Cortex of kidney (tissue), 1 donor: Measurements from ENCODE around the gene NPM3.

Experiments
- DNase-seq: peaks from one replicate; lab custom pipeline; 2025; lab: John Stamatoyannopoulos, UW

The NPM3 gene

DNA sequence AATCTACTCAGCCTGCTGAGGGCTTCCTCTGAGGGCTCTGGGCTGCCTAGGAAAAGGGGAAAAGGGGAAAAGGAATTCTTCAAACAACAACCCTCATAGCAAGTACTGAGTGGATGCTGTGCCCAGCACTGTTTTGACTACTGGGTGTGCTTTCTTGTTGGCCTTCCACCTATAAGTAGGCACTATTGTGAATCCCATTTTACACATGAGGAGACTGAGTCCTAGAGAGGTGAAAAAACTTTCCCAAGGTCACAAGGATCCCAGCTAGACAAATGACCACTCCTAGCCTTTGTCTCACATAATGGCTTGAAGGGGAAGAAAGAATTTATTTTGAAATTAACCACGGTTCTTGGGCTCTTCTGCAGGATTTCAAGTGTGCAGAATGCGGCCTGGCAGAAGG is 24.4 kb downstream of the NPM3 start:
- no peak for DNase-seq

DNA sequence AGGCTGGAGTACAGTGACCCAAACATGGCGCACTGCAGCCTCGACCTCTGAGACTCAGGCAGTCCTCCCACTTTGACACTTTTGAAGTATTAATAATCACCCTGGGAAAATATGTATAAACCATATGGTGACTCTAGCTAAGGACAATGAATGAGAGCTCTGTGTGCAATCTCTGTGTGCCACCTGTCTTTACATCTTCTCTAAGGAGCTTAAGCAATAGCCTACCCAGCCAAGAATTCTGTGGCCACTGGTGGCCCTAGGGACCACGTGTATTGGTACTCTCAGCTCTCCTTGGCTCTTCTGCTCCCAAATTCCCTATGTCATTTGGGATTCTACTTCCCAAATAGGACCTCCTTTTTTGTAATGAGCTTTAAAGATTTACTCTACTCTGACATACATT is 31.0 kb downstream of the NPM3 start:
- DNase-seq, result no peak

DNA sequence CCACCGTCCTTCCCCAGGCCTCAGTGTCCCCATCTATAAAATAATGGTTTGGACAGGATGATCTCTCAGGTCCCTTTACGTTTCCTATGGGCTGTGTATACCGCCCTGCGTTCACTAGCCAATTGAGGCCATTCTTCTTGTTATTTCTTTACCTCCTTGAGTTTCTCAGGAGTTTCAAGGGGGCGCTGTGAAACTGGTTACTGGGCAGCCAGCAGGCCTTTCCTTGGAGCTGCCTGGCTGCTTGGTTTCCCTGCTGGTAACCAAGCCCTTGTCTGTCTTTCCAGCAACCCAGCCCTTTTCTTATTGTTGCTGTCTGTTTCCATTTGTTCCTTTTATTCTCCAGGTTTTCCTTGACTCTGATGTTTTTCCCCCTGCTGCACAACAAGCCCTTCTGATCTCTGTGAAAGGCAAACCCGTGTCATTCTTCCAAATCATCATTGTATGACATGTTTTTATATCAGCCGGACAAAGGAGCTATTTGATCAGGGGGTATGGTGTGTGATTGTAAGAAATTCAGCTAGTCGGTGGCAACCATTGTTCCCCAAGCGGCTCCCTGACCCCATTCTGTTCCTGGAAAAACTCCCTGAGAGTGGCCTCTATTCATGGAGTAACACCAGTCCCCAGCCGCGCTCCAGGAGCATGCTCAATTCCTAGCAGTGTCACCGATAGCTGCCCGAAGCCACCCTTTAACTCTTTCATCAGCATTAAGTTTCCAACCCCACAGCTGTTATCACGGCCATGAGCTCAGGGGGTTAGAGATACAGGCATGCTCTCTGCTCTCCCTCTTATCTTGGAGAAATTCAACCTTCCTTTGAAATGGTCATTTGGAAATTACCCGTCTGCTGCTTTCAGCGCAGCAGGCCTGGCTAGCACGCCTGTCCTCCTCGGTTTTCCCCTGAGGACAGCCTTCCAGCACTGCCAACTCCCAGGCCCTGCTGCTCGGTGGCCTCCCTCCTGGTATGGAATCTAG is 33.9 kb downstream of the NPM3 start:
- DNase-seq, result no peak

DNA sequence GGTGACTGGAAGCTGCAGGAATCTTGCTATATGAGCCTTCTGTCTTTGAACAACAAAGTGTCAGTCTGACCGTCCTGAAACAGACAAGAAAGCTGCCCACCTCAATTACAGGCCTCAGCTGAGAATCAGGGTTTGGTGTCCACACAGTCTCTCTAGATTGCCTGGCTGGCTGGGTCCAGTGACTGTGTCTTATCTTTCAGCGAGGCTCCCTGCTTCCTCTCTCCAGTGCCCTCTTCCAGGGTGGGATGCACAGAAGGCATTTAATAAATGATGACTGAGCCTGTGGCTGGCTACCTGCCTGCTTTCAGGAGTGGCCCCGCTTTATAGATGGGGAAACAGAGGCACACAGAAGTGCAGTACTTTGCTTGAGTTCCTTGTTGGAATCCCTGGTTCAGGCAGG is 34.8 kb downstream of the NPM3 start:
- DNase-seq, result no peak

DNA sequence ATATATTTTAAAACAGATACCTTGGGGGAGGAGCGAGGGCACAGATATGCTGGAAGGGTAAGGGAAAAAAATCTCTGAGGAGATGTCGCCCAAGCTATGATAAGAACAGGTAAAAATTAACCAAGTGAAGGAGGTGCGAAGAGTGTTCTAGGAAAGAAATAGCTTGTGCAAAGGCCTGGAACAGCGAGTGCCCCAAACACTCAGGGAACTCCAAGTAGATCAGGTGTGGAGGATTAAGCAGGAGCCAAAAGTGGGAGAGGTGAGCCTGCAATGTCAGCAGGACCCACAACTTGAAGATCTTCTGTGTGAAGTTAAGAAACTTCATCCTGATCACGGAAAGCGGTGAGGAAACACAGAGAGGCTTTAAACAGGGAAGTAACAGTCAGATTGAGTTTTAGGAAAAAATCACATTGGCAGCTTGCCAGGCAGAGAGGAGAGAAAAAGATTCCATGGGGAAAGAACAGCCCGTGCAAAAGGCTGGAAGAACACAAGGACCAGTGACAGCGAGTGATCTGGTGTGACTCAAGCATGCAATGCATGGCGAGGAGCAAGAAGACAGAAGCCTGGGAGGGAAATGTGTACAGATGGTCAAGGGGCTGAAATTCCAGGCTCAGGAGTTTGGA is 38.1 kb downstream of the NPM3 start:
- no peak for DNase-seq

DNA sequence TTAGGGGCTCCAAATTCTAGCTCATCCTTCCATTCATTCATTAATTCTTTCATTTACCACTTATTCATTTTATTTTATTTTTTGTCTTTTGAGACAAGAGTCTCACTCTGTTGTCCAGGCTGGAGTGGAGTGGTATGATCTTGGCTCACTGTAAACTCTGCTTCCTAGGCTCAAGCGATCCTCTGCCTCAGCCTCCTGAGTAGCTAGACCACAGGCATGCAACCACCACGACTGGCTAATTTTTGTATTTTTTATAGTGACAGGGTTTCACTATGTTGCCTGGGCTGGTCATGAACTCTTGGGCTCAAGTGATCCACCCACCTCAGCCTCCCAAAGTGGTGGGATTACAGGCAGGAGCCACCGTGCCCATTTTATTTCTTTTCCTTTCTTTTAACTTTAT is 39.0 kb downstream of the NPM3 start:
- DNase-seq, result no peak

DNA sequence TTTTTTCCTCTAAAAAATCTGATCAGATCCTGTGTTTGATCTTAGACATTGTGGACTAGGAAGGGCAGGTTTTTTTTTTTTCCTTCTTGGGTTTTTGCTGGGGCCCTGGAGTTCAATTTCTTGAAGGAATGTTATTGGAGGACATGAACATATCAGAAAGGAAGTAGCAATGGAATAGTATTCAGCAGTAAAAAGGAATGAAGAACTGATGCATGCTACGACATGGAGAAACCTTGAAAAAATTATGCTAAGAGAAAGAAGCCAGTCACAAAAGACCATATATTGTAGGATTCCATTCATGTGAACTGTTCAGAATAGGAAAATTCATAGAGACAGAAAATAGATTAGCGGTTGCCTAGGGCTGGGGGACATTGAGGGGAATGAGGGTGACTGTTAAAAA is 41.3 kb downstream of the NPM3 start:
- DNase-seq, result no peak

DNA sequence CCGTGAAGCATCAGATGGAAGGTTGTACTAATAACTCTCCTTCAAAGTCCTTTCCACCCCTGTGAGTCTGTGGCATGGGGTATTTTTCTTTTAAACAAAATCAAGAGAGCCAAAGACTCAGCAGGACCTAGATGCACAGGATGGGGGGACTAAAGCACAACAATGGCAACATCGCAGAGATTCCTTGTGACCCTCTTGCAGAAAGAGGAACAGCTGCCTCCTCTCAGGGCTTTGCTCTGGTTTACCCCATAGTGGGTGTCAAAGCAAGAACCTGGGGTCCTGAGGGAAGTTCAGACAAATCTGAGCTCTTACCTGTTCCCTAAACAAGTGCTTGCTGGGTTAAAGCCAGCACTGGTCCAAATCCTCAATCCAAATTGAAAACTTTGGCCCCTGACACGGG is 46.6 kb downstream of the NPM3 start:
- no peak for DNase-seq

DNA sequence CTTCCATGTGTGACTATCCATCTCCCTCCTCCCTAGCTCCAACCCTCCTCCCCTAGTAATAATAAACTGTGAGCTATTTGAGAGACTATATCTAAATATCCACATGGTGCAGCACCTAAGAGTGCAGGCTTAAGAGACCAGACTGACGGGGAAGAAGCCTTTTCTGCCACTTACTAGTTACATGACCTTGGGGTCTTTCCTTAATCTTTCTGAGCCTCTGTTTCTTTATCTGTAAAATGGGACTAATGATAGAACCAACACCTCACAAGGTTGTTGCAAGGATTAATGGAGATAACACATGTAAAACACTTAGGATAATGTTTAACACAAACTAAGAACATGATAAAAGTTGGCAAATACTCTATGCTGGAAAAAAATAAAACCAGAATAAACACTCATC is 51.1 kb downstream of the NPM3 start:
- no peak for DNase-seq
